EH (cell line): ENCODE results near the gene ZDBF2.
"Not testable (repeated sequence)": the region's sequence is repeated elsewhere in the genome, so short reads cannot be mapped to it uniquely, and the experiment has no call there.

ENCODE experiments used
- DNase-seq: peaks from one replicate; pipeline ENCODE4 v3.0.0-alpha.2; 2015; ENCODE audit warnings: low read depth

Gene ZDBF2

DNA sequence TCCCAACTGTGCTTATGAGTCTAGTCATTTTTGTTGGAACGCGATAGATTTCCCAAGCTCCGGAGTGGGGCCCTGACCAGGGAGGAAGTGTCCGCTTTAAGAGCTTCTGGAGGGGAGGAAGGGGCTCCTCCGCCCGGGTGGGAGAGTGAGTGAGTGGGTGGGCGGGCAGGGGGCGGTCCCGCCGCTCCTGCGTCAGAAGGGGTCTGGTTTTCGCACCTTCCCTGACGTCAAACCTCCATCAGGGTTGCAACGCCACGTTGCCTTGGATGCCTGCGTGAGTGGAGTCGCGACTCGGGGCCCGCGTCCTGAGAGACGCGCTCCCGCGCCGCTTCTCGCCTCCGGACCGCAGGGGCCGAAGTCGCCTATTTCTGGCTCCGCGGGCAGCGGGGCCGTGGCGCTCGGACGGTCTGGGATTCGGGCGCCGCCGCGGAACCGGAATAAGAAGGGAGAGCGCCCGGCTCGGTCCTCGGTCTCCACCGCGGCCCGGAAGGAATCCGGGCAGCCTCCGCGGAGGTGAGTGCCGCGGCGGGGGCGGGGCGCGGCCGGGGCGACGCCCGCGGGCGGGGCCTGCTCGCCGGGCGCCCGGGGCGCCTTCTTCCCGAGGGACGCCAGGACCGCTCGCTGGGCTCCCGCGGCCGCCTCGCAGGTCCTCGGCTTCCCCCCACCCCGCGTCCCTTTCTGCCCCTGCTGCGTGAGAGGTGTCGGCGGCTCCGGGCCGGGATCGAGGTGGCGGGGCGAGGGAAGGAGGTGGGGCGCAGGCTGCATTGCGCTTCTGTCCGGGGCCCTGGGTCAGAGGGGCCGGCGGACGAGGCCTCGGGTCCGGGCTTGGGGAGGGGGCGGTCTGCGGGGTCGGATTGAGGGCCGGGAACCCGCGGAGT lies at the start of gene ZDBF2:
Gene ZDBF2, plus strand, starts transcription at position 230 of the 878 bp plus-strand sequence. CDS start 7,187 bp downstream, outside the sequence.
- peak; percentile 60 for DNase-seq

DNA sequence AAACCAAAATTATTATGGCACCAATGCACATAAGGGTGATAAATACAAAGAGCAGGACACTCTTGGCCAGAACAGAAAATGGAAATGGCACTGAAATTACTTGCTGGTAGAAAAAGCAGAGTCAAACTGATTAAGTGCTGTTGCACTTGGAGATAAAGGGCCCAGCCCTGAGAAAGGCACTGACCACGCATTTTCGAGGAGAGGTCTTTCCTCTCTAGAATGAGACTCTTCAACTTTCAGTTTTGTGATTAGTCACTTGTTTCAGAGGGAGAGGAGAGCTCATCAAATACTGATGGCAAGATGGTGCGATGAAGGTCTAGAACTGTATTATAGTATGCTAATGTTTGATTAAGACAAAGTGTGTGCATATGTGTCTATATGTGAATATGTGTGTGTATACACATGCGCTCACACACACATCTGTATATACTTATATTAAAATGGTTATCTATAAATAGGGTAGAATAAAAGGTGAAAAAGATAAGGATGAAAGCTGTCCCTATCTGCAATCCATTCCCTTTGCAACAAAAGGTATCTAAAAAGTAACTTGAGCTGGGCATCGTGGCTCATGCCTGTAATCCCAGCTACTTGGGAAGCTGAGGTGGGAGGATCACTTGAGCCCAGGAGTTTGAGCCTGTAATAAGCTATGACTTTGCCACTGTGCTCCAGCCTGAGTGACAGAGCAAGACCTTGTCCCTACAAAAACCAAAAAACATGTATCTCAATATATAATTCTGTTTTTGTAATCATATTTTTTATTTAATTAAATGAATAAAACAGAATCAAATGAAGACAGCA lies 48.8 kb upstream of the ZDBF2 start:
- DNase-seq = no peak

DNA sequence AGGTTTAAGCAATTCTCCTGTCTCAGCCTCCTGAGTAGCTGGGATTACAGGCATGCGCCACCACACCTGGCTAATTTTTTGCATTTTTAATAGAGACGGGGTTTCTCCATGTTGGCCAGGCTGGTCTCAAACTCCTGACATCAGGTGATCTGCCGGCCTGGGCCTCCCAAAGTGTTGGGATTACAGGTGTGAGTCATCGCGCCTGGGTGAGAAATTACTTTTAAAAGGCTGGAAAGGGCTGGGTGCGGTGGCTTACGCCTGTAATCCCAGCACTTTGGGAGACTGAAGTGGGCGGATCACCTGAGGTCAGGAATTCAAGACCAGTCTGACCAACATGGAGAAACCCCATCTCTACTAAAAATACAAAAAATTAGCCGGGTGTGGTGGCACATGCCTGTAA lies 45.8 kb upstream of the ZDBF2 start:
- not testable (repeated sequence) for DNase-seq

DNA sequence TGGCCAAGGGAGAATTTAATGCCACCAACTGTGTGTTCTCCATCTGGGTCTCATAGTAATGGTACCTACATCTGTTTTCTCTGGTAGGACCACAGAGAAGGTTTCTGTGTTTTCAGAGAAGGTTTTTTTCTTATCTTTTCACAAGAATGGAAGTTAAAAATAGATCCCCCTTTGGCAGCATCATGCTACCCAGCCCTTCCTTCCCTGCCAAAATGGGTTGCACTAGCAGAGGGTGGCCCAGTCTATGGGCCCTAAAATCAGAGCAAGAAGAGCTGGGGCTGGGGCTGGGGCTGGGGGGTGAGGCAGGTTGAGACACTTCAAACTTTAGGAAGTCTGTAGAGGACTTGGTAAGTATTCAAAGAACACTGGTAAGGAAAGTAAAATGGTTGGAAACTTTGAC lies 44.8 kb upstream of the ZDBF2 start:
- DNase-seq = no peak

DNA sequence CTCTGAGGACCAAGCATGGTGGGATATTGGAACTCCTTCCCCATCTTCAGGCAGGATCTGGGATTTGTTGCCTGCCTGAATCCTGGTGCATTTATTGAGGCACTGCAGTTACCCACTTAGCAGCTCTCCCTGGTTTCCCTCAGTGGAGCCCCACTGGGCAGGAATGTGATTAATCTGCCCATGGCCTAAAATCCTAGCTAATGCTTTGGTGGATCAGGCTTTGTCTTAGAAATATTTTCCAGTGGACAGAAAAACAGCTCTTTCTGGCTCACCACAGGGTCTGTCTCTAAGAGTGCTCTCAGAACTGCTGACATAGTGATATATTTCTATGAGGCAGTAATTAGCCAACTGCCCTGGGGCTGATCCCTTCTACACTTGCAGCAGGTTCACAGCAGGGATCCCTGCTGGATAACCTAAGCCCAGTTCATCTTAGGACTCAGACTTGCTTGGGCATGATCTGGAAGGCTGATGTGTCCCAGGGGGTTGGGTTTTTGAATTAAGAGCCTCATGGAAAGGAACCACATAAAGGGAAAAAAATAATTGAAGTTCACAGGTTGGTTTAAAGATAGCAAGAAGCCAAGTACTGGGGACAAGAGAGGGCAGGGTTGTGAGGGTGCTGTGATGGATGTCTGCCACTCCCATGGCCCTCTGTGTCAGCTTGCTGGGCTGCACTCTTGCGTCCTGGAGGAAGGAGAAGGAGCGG lies 44.3 kb upstream of the ZDBF2 start:
- peak; percentile 18 for DNase-seq

DNA sequence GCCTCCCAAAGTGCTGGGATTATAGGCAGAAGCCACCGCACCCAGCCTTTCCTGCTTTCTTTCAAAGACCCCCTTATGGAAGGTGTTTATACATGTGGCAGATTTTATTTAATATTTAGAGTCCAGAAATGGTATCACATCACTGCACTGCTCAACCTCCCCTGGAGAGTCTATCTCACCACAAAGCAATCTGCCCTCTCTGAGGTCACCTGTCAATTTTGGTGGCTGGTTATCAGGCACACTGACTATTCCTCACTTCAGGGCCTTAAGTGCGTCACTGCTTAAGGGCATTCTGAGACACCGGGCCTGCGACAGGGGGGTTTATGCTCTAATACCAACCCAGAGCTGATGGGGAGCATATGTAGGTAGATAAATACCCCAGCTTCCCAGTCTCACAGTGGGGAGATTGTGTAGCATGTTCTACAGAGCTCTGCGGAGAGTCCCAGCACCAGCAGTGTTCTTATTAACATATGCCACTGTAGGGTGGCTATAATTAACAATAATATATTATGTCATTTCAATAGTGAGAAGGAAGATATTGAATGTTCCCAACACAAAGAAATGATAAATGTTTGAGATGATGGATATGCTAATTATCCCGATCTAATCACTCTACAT lies 42.7 kb upstream of the ZDBF2 start:
- no peak for DNase-seq

DNA sequence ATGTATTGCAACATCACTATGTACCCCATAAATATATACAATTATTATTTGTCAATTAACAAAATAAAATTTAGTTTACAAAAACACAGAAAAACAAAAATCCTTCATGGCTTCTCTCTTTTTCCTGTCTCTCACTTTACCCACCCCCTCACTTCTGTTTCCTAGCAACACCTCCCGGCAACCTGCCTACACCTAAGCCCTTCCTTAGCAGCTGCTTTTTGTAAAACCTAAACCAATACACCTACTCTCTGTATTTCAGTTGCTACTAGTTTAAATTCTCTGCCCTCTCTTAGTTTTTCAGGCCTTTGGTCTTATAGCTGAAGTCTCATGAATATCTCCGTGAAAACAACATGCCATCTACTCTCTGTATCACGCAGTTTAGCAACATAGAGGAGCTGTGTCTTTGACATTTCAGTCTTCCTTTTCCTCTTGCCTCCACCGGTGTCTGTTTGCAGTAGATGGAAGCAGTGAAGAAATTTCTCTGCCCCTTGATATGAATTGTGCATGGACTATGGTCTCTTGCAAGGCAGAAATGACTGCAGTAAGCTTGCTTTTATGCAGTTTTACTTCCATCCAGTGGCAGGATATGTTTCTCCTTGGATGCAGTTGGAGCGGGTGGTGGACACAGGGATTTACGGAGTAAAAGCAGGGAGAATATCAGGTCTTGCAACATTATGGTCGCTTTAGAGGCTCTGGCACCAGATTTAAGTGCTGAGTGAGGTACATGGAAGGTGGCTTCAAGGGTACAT lies 42.0 kb upstream of the ZDBF2 start:
- DNase-seq = no peak

DNA sequence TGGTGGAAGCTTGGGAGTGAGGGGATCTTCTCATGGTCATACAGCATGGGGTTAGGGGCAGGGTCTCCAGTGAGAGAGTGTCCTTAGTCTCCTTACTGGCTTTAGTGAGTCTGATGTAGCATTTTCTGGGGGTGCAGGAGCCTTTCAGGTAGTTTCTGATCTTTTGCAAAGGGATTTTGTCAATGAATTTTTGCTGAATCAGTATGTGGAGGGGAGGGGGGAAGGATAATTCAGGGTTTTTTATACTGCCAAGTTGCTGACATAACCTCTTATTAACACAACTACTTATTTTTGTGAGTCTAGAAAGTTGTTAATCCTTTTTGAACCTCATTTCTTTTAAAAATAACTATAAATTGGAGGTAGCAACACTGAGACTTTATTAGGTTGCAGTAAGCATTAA lies 35.3 kb upstream of the ZDBF2 start:
- no peak for DNase-seq

DNA sequence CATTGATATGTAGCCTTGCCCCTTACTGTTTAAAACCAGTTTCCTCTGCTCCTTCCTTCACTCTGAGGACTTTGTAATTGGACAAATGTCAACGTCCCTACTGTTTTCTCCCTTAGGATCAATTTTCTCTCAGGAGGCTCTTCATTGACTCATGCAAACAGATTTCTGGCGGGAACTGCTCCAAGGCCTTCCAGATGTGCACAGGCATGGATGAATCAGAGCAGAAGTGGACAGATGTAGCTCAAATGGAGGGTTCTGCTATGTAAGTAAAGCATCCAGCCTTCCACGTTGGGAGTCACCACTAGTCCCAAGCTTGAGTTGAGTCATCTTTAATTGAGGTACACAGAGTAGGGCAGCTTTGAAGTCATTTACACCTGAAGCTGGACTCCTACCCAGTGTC lies 34.1 kb upstream of the ZDBF2 start:
- DNase-seq = no peak

DNA sequence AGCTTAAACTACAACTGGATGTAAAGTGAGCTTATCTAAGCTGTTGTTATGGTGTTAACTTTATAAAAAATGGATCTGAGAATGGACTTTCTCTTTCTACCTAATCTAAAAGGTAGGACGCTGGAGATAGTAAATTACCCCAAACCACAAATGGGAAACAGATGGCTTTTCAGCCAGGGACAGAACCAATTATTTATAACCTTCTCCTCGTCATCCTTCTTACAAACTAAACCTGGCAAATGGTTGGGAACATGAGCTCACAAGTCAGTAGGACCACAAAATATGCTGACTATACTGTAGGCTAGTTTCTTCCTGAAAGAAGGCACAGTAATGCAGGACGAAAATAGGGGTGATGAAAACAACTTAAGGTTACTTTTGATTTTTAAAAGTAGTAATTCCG lies 32.7 kb upstream of the ZDBF2 start:
- peak; percentile 14 for DNase-seq

DNA sequence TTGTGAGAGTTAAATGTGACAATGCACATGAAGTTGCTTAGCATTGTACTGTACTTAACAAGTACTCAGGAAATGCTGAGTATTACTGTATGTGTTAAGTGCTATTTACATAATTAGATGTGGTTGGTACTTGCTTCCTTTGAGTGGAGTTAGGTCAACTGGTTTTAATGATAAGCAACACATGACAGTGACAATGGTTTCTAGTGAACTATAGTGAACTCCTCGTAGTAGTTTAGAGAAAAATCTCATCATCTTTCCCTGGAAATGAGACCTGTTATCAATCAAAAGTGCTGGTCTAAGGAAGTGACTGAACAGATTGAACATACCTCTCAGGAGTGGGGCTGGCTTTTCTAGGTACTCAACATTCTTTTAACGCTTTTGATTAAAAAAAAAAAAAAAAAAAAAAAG lies 29.2 kb upstream of the ZDBF2 start:
- DNase-seq = no peak

DNA sequence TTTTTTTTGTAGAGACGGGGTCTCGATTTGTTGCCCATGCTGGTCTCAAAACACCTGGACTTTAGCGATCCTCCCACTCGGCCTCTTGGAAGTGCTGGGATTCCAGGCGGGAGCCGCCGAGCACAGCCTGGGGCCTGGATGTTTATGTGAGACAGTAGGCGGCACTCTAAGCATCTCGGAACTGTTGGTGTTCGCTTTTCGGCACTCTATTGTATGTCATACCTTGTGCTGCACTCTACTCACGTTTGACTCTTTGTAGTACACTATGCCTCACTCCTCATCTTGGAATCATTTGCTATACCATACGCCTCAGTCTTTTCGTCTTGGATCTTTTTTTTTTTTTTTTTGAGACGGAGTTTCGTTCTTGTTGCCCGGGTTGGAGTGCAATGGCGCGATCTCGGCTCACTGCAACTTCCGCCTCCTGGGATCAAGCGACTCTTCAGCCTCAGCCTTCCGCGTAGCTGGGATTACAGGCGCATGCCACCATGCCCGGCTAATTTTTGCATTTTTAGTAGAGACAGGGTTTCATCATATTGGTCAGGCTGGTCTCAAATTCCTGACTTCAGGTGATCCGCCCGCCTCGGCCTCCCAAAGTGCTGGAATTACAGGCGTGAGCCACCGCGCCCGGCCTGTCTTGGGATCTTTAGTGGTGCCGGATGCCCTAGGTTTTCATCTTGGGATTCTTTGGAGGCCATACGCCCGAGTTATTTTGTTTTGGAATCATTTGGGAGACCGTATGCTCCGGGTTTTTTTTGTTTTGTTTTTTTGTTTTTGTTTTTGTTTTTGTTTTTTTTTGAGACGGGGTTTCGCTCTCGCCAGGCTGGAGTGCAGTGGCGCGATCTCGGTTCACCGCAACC lies 24.2 kb upstream of the ZDBF2 start:
- no peak for DNase-seq

DNA sequence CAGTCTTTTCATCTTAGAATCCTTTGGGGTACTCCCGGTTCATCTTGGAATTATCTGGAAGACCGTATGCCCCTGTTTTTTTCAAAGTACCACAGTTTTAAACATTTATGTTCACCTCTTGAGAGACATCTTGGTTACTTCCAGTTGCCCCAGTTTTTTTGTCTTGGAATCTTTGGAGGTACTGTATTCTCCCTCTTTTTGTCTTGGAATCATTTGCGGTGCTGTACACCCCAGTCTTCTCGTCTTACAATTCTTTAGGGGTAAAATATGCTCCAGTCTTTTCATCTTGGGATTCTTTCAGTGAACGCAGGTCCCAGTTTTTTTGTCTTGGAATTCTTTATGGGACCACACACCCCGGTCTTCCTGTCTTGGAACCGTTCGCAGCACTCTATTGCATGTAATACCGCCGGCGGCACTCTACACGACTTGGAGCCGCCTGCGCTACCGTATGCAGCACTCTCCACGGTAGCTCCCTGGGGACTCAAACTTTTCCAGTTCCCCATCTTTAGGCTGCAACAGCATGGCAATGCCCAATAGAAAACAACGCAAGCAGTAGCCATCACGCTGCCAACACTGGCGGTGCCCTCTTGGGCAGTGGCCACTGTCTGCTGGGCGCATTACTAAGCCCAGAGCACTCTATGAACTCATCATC lies 21.2 kb upstream of the ZDBF2 start:
- DNase-seq = no peak

DNA sequence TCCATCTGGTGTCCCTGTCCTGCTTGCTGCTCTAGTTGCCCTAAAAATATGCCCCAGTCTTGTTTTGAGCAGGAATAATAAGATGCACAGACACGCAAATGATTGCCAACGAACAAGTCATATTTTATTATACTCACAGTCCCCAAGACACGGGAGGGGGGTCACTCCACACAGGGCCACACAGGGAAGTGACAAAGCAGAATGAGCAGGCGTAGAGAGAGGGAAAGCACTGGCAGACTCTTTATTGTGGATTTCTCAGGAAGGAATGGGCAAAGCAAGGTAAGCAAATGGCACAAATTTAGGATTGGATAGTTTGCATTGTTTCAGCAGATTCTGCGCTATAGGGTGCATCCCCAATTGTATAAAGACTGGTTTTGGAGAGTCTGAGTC lies 20.7 kb upstream of the ZDBF2 start:
- no peak for DNase-seq

DNA sequence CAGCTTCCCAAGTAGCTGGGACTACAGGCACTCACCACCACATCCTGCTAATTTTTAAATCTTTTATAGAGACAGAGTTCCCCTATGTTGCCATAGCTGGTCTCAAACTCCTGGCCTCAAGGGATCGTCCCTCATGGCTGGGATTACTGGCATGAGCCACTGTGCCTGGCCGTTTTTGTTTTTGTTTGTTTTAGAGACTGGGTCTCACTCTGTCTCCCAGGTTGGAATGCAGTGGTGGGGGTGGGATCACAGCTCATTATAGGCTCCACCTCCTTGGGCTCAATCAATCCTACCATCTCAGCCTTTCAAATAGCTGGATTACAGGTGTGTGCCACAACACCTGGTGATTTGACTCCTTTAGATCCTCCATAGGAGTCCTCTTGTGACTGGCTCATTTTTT lies 19.5 kb upstream of the ZDBF2 start:
- DNase-seq = no peak

DNA sequence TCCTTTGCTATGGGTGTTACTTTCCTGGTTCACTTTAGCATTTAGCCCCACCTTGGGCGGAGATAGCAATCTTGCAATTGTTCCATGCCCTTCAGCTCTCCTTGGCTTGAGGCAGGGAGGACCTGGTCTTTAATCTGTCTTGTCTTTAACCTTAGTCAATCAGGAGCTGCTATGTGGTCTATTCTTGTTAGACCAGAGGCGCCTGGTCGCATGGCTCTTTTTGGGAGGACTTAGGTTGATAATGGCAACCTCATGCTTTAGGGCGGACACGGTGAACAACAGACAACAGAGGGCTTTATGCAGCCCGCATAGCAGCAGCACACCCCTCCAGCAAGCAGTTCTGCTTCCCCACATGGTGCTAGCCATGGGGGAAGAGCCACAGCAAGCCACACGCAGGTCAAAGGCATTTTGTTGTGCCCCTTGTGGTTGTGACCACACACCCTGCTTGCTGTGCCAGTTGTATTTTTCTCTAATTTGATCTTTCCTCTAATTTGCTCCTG lies 17.7 kb upstream of the ZDBF2 start:
- DNase-seq = no peak

DNA sequence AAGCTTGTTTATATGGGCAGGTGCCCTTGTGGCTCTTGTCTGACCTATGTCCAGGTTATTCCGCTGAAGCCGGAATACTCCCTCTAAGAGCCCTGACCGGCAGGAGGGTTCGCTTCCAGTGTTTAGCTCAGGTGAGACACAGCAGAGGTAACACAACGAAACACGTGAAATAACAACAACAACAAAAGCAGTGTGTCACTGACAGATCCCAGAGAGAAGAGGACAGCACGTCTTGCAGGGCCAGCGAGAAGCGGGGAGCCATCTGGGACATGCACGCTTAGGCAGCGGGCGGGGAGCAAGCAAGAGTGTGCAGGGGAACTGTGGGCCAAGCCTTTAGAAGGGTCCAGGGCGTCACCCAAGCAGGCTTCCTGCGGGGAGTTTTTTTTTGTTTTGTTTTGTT lies 17.1 kb upstream of the ZDBF2 start:
- DNase-seq = no peak

DNA sequence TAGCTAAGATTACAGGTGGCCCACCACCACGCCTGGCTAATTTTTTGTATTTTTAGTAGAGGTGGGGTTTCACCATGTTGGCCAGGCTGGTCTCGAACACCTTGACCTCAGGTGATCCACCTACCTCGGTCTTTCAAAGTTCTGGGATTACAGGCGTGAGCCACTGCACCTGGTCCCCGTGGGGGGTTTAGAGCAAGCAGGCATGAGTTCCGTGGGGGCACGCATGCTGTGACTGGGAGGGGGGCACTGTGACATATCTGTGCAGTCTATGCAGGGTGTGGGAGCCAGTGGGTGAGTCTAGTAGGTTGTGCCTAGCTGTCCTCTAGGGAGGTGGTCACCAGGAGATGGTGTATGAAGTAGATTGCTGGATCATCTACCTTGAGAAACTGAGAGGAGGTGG lies 16.6 kb upstream of the ZDBF2 start:
- no peak for DNase-seq

DNA sequence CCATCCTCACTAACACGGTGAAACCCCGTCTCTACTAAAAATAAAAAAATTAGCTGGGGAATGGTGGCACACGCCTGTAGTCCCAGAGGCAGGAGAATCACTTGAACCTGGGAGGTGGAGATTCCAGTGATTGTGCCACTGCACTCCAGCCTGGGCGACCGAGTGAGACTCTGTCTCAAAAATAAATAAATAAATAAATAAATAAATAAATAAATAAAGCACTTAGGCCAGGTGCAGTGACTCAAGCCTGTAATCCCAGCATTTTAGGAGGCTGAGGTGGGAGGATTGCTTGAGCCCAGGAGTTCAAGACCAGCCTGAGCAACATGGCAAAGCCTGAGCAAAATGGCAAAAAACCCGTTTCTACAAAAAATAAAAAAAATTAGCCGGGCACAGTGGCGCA lies 15.8 kb upstream of the ZDBF2 start:
- DNase-seq = not testable (repeated sequence)
